ENCODE data around the gene CBX6. TPM values are rescaled to one million over a fixed set of nuclear protein-coding genes. Genes with fewer than 3 reads are reported as not detected.

The CBX6 gene
- total and polyA plus RNA-seq, 10 of the 15 experiments (the other 5 are each of a cell fraction or from before 2014, with no cell fraction given) = 3.6 to 142 (median 37.4) TPM

DNA sequence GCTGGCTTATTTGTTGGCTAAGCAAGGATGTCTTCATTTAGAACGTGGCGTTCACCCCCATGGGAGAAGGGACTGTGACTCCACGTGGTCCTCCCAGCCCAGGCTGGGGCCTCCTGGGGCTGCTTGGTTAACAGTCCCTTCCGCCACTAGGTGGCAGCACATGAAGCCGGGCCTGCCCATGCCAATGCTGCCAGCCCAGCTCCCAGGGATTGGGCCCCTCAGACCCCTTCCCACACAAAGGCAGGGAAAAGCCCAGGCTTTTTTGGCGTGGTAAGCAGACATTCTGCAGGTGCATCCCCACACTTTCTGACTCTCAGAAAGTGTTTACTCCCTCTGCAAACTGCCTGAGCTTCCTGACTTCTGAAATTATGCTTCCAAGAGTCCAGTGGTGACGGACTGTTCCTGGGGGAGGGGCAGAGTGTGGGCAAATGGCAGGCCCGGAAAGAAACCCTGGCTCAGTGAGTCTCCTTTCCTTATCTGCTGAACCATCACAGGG is 3.1 kb downstream of the CBX6 start:
- peak; percentile 68 for ATAC-seq
- ChIA-PET SMC1A (ENCODE audit: uncharacterized antibody, unreplicated experiment) (interaction anchor here (0.8 to 4.8 kb wide), 12 partner anchors 9 to 280 kb away, joined by 3 to 83 read pairs (median 6); no protein-coding TSS in a partner anchor), CTCF (interaction anchor here (0.5 to 5.5 kb wide), 41 partner anchors 9 to 1815 kb away, joined by 3 to 192 read pairs (median 8); partner anchors contain the start of genes APOBEC3B, APOBEC3C and RPL3), POLR2A (interaction anchor here (0.5 to 3.0 kb wide), 8 partner anchors 100 to 209 kb away, joined by 3 to 16 read pairs (median 3); partner anchors contain the start of gene APOBEC3D), RAD21 (ENCODE audit: unreplicated experiment) (interaction anchor here (0.5 to 3.8 kb wide), 15 partner anchors 31 to 347 kb away, joined by 3 to 93 read pairs (median 4); no protein-coding TSS in a partner anchor)
- Histone ChIP-seq H3K27ac (ENCODE audit: control insufficient read depth, insufficient read depth) (peak overlapping the region; percentile 3; the same call in 1 of the 2 replicates), H3K4me3 (no peak overlapping the region), H3K9ac (ENCODE audit: control insufficient read depth, insufficient read depth, low read length) (no peak overlapping the region), H4K20me1 (ENCODE audit: control insufficient read depth, insufficient read depth) (peaks cover 7% of the 10 kb centered on the region; the same call in 1 of the 2 replicates), H3K4me1 (ENCODE audit: control insufficient read depth, insufficient read depth, low read length) (peaks cover 23% of the 10 kb centered on the region), H2AFZ (ENCODE audit: control insufficient read depth, low read depth, low read length) (no peak overlapping the region), H3K9me3 (replicated peaks; ENCODE audit: control insufficient read depth, insufficient read depth, low read length) (no peaks in the 10 kb centered on the region), H3K27me3 (replicated peaks in 1 of 2; ENCODE audit: control insufficient read depth in 2 of 2, insufficient read depth in 2 of 2, low read length in 1 of 2) (no peaks in the 10 kb centered on the region), H3K4me2 (ENCODE audit: control insufficient read depth, insufficient read depth) (0 out of 2 replicates have a peak overlapping the region, but pooled peaks have one; percentile 34), H3K79me2 (ENCODE audit: control insufficient read depth, insufficient read depth, low read length) (peaks cover 27% of the 10 kb centered on the region), H3K36me3 (ENCODE audit: control insufficient read depth in 2 of 2, insufficient read depth in 2 of 2, low read length in 1 of 2) (peaks cover 21% of the 10 kb centered on the region in 2 experiments)
- peak; percentile 78 for FAIRE-seq
- 13% methylated on average over 8 of the region's 8 CpGs for WGBS (ENCODE audit: insufficient coverage, insufficient replicate concordance, low lambda C conversion rate, missing lambda C conversion rate)
- intact Hi-C loops (cut with micrococcal nuclease; ENCODE audit: unreplicated experiment) (no loop called here), in situ Hi-C loops (cut with MboI) (no loop called here)
- DNase-seq (ENCODE audit: low read depth, low spot score) = no peak
- no TSS peak for BruUV-seq (replicated peaks)
- TF ChIP-seq NFXL1 (IDR thresholded peaks at IDR 0.05; ENCODE audit: borderline replicate concordance) (no peak), BACH1 (IDR thresholded peaks at IDR 0.05; ENCODE audit: borderline replicate concordance) (no peak), JUND (IDR thresholded peaks at IDR 0.05; ENCODE audit: low read depth, low read length) (no peak), SREBF1 (IDR thresholded peaks at IDR 0.05; ENCODE audit: low read length) (no peak), EP300 (IDR thresholded peaks at IDR 0.05; ENCODE audit: borderline replicate concordance in 1 of 2, control insufficient read depth in 1 of 2, low read depth in 2 of 2, low read length in 2 of 2) (no peak), RCOR1 (conservative IDR thresholded peaks at IDR 0.05; ENCODE audit: low read depth, low read length) (no peak), SIX5 (IDR thresholded peaks at IDR 0.05; ENCODE audit: low read depth, low read length, severe bottlenecking) (no peak), DPF2 (IDR thresholded peaks at IDR 0.05) (0 out of 2 replicates have a peak, but pooled peaks have one; percentile 13), MXI1 (IDR thresholded peaks at IDR 0.05; ENCODE audit: low read depth, low read length) (peak; percentile 64; the same call in 1 of the 2 replicates), HDGF (IDR thresholded peaks at IDR 0.05) (no peak), RBBP5 (conservative IDR thresholded peaks at IDR 0.05) (no peak), MYB (IDR thresholded peaks at IDR 0.05; ENCODE audit: borderline replicate concordance, low read depth, low read length) (no peak), RUNX3 (IDR thresholded peaks at IDR 0.05; ENCODE audit: low read length) (0 out of 2 replicates have a peak, but pooled peaks have one; percentile 11), EED (IDR thresholded peaks at IDR 0.05; ENCODE audit: low read depth) (no peak), SMARCA5 (IDR thresholded peaks at IDR 0.05) (peak; percentile 59; the same call in 1 of the 2 replicates), SMC3 (IDR thresholded peaks at IDR 0.05; ENCODE audit: borderline replicate concordance, low read length) (peak; percentile 52), CBFB (IDR thresholded peaks at IDR 0.05; ENCODE audit: low read depth) (no peak), MEF2B (IDR thresholded peaks at IDR 0.05; ENCODE audit: partially characterized antibody, poor library complexity, severe bottlenecking) (no peak), FOXM1 (IDR thresholded peaks at IDR 0.05; ENCODE audit: low read depth, low read length) (0 out of 2 replicates have a peak, but pooled peaks have one; percentile 20), HCFC1 (IDR thresholded peaks at IDR 0.05; ENCODE audit: low read length) (0 out of 2 replicates have a peak, but pooled peaks have one; percentile 16), NBN (IDR thresholded peaks at IDR 0.05) (0 out of 2 replicates have a peak, but pooled peaks have one; percentile 33), WRNIP1 (IDR thresholded peaks at IDR 0.05; ENCODE audit: borderline replicate concordance, low read depth, low read length) (no peak), IKZF1 (conservative IDR thresholded peaks at IDR 0.05) (peak; percentile 41; the same call in 1 of the 2 replicates)
- TF ChIP-seq, protein P1, sequence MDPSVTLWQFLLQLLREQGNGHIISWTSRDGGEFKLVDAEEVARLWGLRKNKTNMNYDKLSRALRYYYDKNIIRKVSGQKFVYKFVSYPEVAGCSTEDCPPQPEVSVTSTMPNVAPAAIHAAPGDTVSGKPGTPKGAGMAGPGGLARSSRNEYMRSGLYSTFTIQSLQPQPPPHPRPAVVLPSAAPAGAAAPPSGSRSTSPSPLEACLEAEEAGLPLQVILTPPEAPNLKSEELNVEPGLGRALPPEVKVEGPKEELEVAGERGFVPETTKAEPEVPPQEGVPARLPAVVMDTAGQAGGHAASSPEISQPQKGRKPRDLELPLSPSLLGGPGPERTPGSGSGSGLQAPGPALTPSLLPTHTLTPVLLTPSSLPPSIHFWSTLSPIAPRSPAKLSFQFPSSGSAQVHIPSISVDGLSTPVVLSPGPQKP (IDR thresholded peaks at IDR 0.05; ENCODE audit: low read depth, low read length) = no peak
- TF ChIP-seq, protein P2, sequence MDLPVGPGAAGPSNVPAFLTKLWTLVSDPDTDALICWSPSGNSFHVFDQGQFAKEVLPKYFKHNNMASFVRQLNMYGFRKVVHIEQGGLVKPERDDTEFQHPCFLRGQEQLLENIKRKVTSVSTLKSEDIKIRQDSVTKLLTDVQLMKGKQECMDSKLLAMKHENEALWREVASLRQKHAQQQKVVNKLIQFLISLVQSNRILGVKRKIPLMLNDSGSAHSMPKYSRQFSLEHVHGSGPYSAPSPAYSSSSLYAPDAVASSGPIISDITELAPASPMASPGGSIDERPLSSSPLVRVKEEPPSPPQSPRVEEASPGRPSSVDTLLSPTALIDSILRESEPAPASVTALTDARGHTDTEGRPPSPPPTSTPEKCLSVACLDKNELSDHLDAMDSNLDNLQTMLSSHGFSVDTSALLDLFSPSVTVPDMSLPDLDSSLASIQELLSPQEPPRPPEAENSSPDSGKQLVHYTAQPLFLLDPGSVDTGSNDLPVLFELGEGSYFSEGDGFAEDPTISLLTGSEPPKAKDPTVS (IDR thresholded peaks at IDR 0.05; ENCODE audit: low read depth, low read length) = no peak
